SH-SY5Y (cell line): Measurements from ENCODE around the gene CLK4.

ENCODE experiments used
- GATA2 ChIP-seq: IDR thresholded peaks from 2 replicates; pipeline ENCODE4 v1.6.1; 2011; ENCODE audit warnings: mild to moderate bottlenecking, low read depth, low read length
- GATA3 ChIP-seq: IDR thresholded peaks from 2 replicates; pipeline ENCODE4 v1.6.1; 2011; ENCODE audit warnings: low read depth, mild to moderate bottlenecking, low read length, moderate library complexity

- no peak for TF ChIP-seq GATA2
- TF ChIP-seq GATA3, result no peak
Observed at GRCh38 chr5:178637356-178638074, 10.7 kb upstream of the CLK4 start.
